Karpas-422 (cell line): ENCODE measurements around the gene RNU6-9. TPM values are rescaled to one million over a fixed set of nuclear protein-coding genes. Genes with fewer than 3 reads are reported as not detected.

Experiments used
- DNase-seq: peaks from one replicate; pipeline ENCODE4 v3.0.0-alpha.2; 2015
- H2AFZ ChIP-seq: fragments of 200-600 bp; sonication (generic); 2 replicates; pipeline ENCODE4 v1.6.1; 2014; ENCODE audit warnings: antibody characterized with exemption, low read length, mixed read lengths
- H3K27ac ChIP-seq: fragments of 200-600 bp; sonication (generic); 2 replicates; pipeline ENCODE4 v1.5.1; 2014; ENCODE audit warnings: mild to moderate bottlenecking, low read length, moderate library complexity
- H3K27me3 ChIP-seq: fragments of 200-600 bp; sonication (generic); 2 replicates; pipeline ENCODE4 v1.6.1; 2014; ENCODE audit warnings: low read length, mixed read lengths
- H3K36me3 ChIP-seq: fragments of 200-600 bp; sonication (generic); 2 replicates; pipeline ENCODE4 v1.6.1; 2014; ENCODE audit warnings: low read length, mixed read lengths; ENCODE audit not compliant: insufficient read depth
- H3K4me1 ChIP-seq: fragments of 200-600 bp; sonication (generic); 2 replicates; pipeline ENCODE4 v1.6.1; 2014; ENCODE audit warnings: mild to moderate bottlenecking, low read length, mixed read lengths
- H3K4me2 ChIP-seq: fragments of 200-600 bp; sonication (generic); 2 replicates; pipeline ENCODE4 v1.6.1; 2014; ENCODE audit warnings: low read length, low read depth, mild to moderate bottlenecking; ENCODE audit not compliant: poor library complexity, severe bottlenecking
- H3K4me3 ChIP-seq: fragments of 200-600 bp; sonication (generic); 2 replicates; pipeline ENCODE4 v1.5.1; 2014; ENCODE audit warnings: mild to moderate bottlenecking, antibody characterized with exemption, low read length, mixed read lengths
- H3K79me2 ChIP-seq: fragments of 200-600 bp; sonication (generic); 2 replicates; pipeline ENCODE4 v1.6.1; 2014; ENCODE audit warnings: mild to moderate bottlenecking, low read length, mixed read lengths
- H3K9ac ChIP-seq: fragments of 200-600 bp; sonication (generic); 2 replicates; pipeline ENCODE4 v1.6.0; 2014; ENCODE audit warnings: low read length
- H3K9me2 ChIP-seq: fragments of 200-600 bp; sonication (generic), shearing (Covaris generic); replicated peaks from 2 replicates; pipeline ENCODE4 v1.6.0; 2014; ENCODE audit warnings: mild to moderate bottlenecking, low read length, moderate library complexity; ENCODE audit not compliant: insufficient read depth
- H3K9me3 ChIP-seq: fragments of 300-700, 200-600 bp; sonication (generic); 2 replicates; pipeline ENCODE4 v1.6.1; 2014; ENCODE audit warnings: low read length, mixed read lengths
- H4K20me1 ChIP-seq: fragments of 200-600 bp; sonication (generic); 2 replicates; pipeline ENCODE4 v1.6.1; 2014; ENCODE audit warnings: mild to moderate bottlenecking, antibody characterized with exemption, low read length, low read depth; ENCODE audit not compliant: insufficient read depth
- total RNA-seq: library from RNA; depleted of rRNA; stranded (reverse); fragments of >200 nt; shearing (Covaris generic); gene quantifications from 2 replicates; pipeline ENCODE4 v1.2.3, GENCODE V29; 2014; ENCODE audit warnings: low replicate concordance

RNU6-9 gene
- total RNA-seq, 1 experiment from 2014 or later: not detected

DNA sequence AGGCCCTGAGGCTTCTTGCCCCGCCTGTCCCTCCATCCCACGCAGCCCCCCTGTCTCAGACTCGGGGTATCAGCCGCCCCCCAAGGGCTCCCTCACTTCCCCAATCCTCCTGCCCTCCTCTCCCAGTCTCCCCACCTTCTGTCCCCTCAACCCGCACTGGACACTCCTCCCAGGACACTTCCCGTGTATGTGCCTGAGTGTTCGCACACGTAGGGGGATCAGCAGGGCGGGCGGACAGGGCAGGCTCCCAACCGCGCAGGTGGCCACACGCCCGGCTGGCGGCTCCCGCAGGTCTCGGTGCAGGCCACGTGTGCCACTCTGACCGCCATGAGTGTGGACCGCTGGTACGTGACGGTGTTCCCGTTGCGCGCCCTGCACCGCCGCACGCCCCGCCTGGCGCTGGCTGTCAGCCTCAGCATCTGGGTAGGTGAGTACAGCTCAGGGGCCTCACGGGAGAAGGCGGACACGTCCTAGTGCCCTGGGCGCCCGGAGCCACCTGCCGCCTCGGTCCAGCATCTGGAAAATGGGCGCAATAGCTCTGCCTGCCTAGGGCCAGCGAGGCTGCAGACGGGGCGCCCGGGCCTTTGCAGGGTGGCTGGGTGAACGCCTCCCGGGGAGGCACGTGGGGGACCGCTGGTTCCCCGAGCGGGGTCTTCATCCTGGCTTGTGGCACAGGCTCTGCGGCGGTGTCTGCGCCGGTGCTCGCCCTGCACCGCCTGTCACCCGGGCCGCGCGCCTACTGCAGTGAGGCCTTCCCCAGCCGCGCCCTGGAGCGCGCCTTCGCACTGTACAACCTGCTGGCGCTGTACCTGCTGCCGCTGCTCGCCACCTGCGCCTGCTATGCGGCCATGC lies 26.1 kb downstream of the RNU6-9 start:
- no peak overlapping the region for H3K9ac ChIP-seq
- no peaks in the 10 kb centered on the region for H3K9me2 ChIP-seq
- no peak overlapping the region for H3K27ac ChIP-seq
- peak; percentile 60 for DNase-seq
- H3K27me3 ChIP-seq: no peaks in the 10 kb centered on the region
- no peaks in the 10 kb centered on the region for H3K9me3 ChIP-seq
- no peaks in the 10 kb centered on the region for H3K79me2 ChIP-seq
- H3K36me3 ChIP-seq: no peaks in the 10 kb centered on the region
- peaks cover 6% of the 10 kb centered on the region for H3K4me1 ChIP-seq
- H3K4me2 ChIP-seq: peak overlapping the region; percentile 19
- no peak overlapping the region for H3K4me3 ChIP-seq
- H2AFZ ChIP-seq: no peak overlapping the region
- H4K20me1 ChIP-seq: no peaks in the 10 kb centered on the region

DNA sequence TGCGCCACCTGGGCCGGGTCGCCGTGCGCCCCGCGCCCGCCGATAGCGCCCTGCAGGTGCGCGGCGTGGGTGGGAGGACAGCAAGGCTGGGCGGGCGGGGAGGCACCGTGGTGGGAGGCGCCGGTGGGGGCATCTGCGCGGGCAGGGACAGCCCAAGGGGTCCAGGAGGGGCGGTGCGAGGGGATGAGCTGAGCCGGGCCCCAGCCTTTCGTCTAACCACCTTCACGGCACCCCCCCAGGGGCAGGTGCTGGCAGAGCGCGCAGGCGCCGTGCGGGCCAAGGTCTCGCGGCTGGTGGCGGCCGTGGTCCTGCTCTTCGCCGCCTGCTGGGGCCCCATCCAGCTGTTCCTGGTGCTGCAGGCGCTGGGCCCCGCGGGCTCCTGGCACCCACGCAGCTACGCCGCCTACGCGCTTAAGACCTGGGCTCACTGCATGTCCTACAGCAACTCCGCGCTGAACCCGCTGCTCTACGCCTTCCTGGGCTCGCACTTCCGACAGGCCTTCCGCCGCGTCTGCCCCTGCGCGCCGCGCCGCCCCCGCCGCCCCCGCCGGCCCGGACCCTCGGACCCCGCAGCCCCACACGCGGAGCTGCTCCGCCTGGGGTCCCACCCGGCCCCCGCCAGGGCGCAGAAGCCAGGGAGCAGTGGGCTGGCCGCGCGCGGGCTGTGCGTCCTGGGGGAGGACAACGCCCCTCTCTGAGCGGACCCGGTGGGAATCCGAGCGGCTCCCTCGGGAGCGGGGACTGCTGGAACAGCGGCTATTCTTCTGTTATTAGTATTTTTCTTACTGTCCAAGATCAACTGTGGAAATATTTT lies 27.0 kb downstream of the RNU6-9 start:
- Histone ChIP-seq H3K79me2 (no peaks in the 10 kb centered on the region), H3K9ac (no peak overlapping the region), H3K4me3 (no peak overlapping the region), H3K9me2 (no peaks in the 10 kb centered on the region), H4K20me1 (no peaks in the 10 kb centered on the region), H3K4me2 (no peak overlapping the region), H3K9me3 (no peaks in the 10 kb centered on the region), H3K36me3 (no peaks in the 10 kb centered on the region), H3K4me1 (peaks cover 12% of the 10 kb centered on the region), H3K27ac (no peak overlapping the region), H3K27me3 (no peaks in the 10 kb centered on the region), H2AFZ (no peak overlapping the region)
- no peak for DNase-seq

DNA sequence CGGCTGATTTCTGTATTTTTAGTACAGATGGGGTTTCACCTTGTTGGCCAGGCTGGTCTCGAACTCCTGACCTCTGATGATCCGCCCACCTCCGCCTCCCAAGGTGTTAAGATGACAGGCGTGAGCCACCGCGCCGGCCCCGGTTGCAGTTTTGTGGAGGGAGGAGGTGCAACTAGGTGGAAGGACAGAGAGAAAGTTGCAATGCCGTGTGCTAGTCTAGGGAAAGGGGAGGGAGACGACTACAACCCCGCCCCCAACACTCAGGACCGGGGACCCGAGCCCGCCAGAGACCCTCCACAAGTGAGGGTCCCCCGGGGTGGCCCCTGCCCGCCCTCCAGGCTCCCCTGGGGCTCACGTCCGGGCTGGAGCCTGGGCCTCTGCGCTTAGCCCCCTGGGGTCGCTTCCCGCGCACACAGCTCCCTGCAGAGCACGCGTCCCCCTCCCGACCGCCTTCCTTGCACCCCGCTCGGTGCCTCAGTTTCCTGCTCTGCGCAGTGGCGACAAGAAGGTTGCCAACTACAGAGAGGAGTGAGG lies 31.3 kb downstream of the RNU6-9 start:
- Histone ChIP-seq H3K27me3 (no peaks in the 10 kb centered on the region), H3K4me3 (peak overlapping the region; percentile 76; the same call in 1 of the 2 replicates), H3K9me2 (no peaks in the 10 kb centered on the region), H2AFZ (peak overlapping the region; percentile 86; the same call in 1 of the 2 replicates), H3K4me2 (peak overlapping the region; percentile 99), H3K9ac (peak overlapping the region; percentile 74), H3K79me2 (no peaks in the 10 kb centered on the region), H3K9me3 (no peaks in the 10 kb centered on the region), H3K27ac (no peak overlapping the region), H3K4me1 (peaks cover 26% of the 10 kb centered on the region), H3K36me3 (no peaks in the 10 kb centered on the region), H4K20me1 (peaks cover 5% of the 10 kb centered on the region; the same call in 1 of the 2 replicates)
- DNase-seq: no peak

GRCh38 chr19:925087-925525 lies 31.8 kb downstream of the RNU6-9 start:
- H3K9ac ChIP-seq: peak overlapping the region; percentile 74
- no peaks in the 10 kb centered on the region for H3K79me2 ChIP-seq
- H3K4me2 ChIP-seq: peak overlapping the region; percentile 99
- no peaks in the 10 kb centered on the region for H3K9me3 ChIP-seq
- no peaks in the 10 kb centered on the region for H3K9me2 ChIP-seq
- no peaks in the 10 kb centered on the region for H3K27me3 ChIP-seq
- peak overlapping the region; percentile 86 for H2AFZ ChIP-seq
- peak overlapping the region; percentile 71; the same call in 1 of the 2 replicates for H3K27ac ChIP-seq
- H3K36me3 ChIP-seq: no peaks in the 10 kb centered on the region
- no peak for DNase-seq
- H3K4me3 ChIP-seq: peak overlapping the region; percentile 76; the same call in 1 of the 2 replicates
- H4K20me1 ChIP-seq: peaks cover 5% of the 10 kb centered on the region; the same call in 1 of the 2 replicates
- peaks cover 25% of the 10 kb centered on the region for H3K4me1 ChIP-seq

- H3K79me2 ChIP-seq: no peaks in the 10 kb centered on the region
Observed at GRCh38 chr19:925526-926322, 32.4 kb downstream of the RNU6-9 start, which contains the start of gene ARID3A. TSS of gene ARID3A (plus strand) at chr19:926035. CDS start at chr19:929529, 3,494 bp downstream.

GRCh38 chr19:926323-926588 lies 33.0 kb downstream of the RNU6-9 start:
- Histone ChIP-seq H3K36me3 (no peaks in the 10 kb centered on the region), H3K27me3 (no peaks in the 10 kb centered on the region), H3K27ac (peak overlapping the region; percentile 47; the same call in 1 of the 2 replicates), H3K9me3 (no peaks in the 10 kb centered on the region), H3K9ac (peak overlapping the region; percentile 68), H3K9me2 (no peaks in the 10 kb centered on the region), H3K79me2 (no peaks in the 10 kb centered on the region), H3K4me3 (peak overlapping the region; percentile 76), H2AFZ (no peak overlapping the region), H4K20me1 (peaks cover 5% of the 10 kb centered on the region; the same call in 1 of the 2 replicates), H3K4me2 (peak overlapping the region; percentile 99), H3K4me1 (peaks cover 25% of the 10 kb centered on the region)
- no peak for DNase-seq

More at GRCh38 chr19:925526-926322, 32.4 kb downstream of the RNU6-9 start, which contains the start of gene ARID3A:
- peaks cover 25% of the 10 kb centered on the region for H3K4me1 ChIP-seq
- peak within 1 kb of the TSS; percentile 71 for H3K27ac ChIP-seq
- peak; percentile 90 for DNase-seq
- no peaks in the 10 kb centered on the region for H3K9me2 ChIP-seq
- H3K4me2 ChIP-seq: peak within 1 kb of the TSS; percentile 99
- no peaks in the 10 kb centered on the region for H3K9me3 ChIP-seq
- peaks cover 5% of the 10 kb centered on the region; the same call in 1 of the 2 replicates for H4K20me1 ChIP-seq
- peak within 1 kb of the TSS; percentile 74 for H3K9ac ChIP-seq
- no peaks in the 10 kb centered on the region for H3K27me3 ChIP-seq
- H2AFZ ChIP-seq: peak within 1 kb of the TSS; percentile 86
- no peaks in the 10 kb centered on the region for H3K36me3 ChIP-seq
- H3K4me3 ChIP-seq: peak within 1 kb of the TSS; percentile 76

DNA sequence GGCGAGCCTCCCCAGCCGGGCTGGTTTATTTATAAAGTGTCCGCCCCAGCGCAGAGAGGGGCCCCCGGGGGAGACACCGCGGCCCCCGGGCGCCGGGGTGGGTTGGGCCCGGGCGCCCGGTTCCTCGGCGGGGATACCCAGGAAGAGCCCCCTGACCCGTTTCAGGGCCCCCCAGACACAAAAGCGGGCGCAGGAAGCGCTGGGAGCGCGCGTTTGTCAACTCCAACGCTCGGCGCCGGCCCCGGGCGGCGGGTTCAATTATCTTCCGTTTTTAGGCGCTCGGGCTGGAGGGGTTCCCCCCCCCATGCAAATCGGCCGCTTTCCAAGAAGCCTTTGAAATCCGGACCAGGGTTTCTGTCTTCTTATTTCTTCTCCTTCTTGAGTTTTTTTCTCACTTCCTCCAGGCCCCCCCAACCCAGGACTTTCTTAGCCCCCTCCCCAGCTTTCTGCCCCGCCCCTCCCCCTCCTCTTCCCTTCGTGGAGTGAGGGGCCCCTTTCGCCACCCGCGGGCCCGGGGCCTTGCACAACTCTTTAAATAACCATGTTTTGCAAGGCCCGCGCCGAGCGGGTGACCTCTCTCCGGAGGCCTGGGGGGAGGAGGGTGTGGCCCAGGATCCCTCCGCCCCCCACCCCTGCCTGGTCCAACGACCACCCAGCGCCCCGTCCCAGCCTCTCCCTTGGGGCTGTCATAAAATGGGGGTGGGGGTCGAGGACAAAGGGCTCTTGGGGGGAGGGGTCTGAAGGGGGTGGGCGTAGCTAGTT lies 33.5 kb downstream of the RNU6-9 start:
- H3K36me3 ChIP-seq: no peaks in the 10 kb centered on the region
- no peaks in the 10 kb centered on the region for H3K9me3 ChIP-seq
- H4K20me1 ChIP-seq: peaks cover 5% of the 10 kb centered on the region; the same call in 1 of the 2 replicates
- H3K4me2 ChIP-seq: peak overlapping the region; percentile 99
- peak overlapping the region; percentile 68 for H3K9ac ChIP-seq
- peak overlapping the region; percentile 76 for H3K4me3 ChIP-seq
- no peak overlapping the region for H2AFZ ChIP-seq
- H3K9me2 ChIP-seq: no peaks in the 10 kb centered on the region
- no peaks in the 10 kb centered on the region for H3K79me2 ChIP-seq
- H3K27me3 ChIP-seq: no peaks in the 10 kb centered on the region
- peak overlapping the region; percentile 47; the same call in 1 of the 2 replicates for H3K27ac ChIP-seq
- peaks cover 25% of the 10 kb centered on the region for H3K4me1 ChIP-seq
- peak; percentile 94 for DNase-seq
